ENCODE results near the gene COQ7. TPM values are rescaled to one million over a fixed set of nuclear protein-coding genes. Genes with fewer than 3 reads are reported as not detected.

The COQ7 gene
- total RNA-seq, 8 experiments from 2014 or later = 10.1 to 33.4 (median 20.3) TPM

DNA sequence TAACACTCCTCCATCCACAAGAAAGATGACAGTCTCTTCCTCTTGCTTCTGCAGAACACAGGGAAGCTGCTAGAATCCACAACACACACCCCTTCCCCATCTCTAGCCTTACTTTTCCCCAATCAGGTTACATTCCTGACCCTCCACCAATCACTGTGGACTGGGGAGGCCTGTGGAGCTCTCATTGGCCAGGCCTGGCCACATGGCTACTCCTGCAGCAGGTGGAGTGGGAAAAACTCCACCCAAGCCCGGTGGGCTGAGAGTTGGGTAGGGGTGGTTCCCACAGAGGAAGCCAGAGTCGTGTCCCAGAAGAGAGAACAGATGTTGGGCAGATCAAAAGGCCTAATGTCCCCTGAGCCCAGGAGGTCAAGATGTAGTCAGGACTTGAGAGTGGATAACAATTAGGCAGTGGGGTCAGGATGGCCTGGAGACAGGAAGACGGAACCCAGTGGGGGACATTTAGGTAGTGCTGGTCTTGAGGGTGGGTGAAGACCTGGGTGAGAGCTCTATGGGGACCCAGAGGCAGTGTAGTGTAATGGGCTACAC is 22.1 kb downstream of the COQ7 start:
- no peak for ATAC-seq (replicated peaks in 6 of 8)

DNA sequence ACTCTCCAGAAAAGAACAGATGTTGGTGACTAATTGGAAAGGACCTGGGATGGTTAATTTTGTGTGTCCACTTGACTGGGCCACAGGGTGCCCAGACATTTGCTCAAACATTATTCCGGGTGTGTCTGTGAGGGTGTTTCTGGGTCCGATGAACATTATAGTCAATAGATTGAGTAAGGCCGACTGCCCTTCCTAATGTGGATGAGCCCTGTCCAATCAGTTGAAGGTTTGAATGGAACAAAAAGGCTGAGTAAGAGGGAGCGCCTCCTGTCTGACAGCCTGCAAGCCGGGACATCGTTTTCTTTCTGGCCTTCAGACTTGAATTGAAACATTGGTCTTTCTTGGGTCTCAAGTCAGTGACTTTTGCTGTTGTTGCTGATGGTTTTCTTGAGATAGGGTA is 23.5 kb downstream of the COQ7 start:
- Histone ChIP-seq H3K4me3 (no peak overlapping the region), H3K4me1 (replicated peaks in 1 of 2) (no peaks in the 10 kb centered on the region), H3K27ac (no peak overlapping the region)
- ATAC-seq (replicated peaks in 6 of 8) = no peak
- in situ Hi-C loops (cut with MboI; ENCODE audit: low pct_unique_long_range_greater_than_20kb in 2 of 9, low sequenced_read_pairs in 9 of 9, unreplicated experiment in 9 of 9) = loop anchor here in 6 of 9 experiments (5.0 to 25.0 kb wide), 6 partner anchors 84 to 421 kb away; partner anchors contain the start of genes CCP110 (in 3 of the 6) and GDE1 (in 3 of the 6)
- WGBS, 10 experiments = 40 to 100% (median 96%) methylated on average over 1 to 4 of the region's 6 CpGs; no CpG with 5 or more reads in 4 of the 10 experiments

More for the DNA sequence above, 22.1 kb downstream of the COQ7 start:
- in situ Hi-C loops (cut with MboI; ENCODE audit: low pct_unique_long_range_greater_than_20kb in 2 of 9, low sequenced_read_pairs in 9 of 9, unreplicated experiment in 9 of 9) = loop anchor here (10.0 to 25.0 kb wide), 6 partner anchors 273 to 423 kb away; partner anchors contain the start of genes CCP110 (in 3 of the 9) and GDE1 (in 3 of the 9)
- 60 to 100% (median 88%) methylated on average over 1 to 3 of the region's 3 CpGs; no CpG with 5 or more reads in 5 of the 10 experiments for WGBS, 10 experiments
- no peak overlapping the region for H3K4me3 ChIP-seq
- no peak overlapping the region for H3K27ac ChIP-seq
- no peaks in the 10 kb centered on the region for H3K4me1 ChIP-seq (replicated peaks in 1 of 2)

DNA sequence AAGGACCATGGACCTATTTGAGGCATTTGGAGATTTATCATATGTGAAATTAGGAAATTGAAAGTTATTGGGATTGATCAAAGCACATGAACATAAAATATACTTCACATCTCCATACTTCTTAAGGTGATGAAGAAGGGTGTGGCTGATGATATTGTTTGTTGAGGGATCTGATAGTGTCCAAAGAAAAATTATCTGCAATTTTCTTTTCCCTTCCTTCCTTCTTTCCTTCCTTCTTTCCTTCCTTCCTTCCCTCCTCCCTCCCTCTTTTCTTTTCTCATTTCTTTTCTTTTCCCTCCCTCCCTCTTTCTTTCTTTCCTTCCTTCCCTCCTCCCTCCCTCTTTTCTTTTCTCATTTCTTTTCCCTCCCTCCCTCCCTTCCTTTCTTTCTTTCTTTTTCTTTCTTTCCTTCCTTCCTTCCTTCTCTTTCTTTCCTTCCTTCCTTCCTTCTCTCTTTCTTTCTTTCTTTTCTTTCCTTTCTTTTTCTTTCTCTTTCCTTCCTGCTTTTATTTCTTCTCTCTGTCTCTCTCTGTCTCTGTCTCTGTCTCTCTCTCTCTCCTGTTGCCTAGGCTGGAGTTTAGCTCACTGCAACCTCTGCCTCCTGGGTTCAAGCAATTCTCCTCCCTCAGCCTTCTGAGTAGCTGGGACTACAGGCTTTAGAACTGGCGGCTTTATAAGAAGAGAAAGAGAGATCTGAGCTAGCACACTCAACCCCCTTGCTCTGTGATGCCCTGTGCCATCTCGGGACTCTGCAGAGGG is 25.4 kb downstream of the COQ7 start:
- H3K4me1 ChIP-seq (replicated peaks in 1 of 2) = no peaks in the 10 kb centered on the region
- H3K4me3 ChIP-seq = no peak overlapping the region
- H3K27ac ChIP-seq = no peak overlapping the region
- no peak for ATAC-seq (replicated peaks in 6 of 8)
- WGBS, 10 experiments = 0 to 100% (median 57%) methylated on average over 1 to 2 of the region's 2 CpGs
- in situ Hi-C loops (cut with MboI; ENCODE audit: low pct_unique_long_range_greater_than_20kb in 2 of 9, low sequenced_read_pairs in 9 of 9, unreplicated experiment in 9 of 9) = loop anchor here in 6 of 9 experiments (5.0 to 25.0 kb wide), 6 partner anchors 82 to 419 kb away; partner anchors contain the start of genes CCP110 (in 3 of the 6) and GDE1 (in 3 of the 6)

DNA sequence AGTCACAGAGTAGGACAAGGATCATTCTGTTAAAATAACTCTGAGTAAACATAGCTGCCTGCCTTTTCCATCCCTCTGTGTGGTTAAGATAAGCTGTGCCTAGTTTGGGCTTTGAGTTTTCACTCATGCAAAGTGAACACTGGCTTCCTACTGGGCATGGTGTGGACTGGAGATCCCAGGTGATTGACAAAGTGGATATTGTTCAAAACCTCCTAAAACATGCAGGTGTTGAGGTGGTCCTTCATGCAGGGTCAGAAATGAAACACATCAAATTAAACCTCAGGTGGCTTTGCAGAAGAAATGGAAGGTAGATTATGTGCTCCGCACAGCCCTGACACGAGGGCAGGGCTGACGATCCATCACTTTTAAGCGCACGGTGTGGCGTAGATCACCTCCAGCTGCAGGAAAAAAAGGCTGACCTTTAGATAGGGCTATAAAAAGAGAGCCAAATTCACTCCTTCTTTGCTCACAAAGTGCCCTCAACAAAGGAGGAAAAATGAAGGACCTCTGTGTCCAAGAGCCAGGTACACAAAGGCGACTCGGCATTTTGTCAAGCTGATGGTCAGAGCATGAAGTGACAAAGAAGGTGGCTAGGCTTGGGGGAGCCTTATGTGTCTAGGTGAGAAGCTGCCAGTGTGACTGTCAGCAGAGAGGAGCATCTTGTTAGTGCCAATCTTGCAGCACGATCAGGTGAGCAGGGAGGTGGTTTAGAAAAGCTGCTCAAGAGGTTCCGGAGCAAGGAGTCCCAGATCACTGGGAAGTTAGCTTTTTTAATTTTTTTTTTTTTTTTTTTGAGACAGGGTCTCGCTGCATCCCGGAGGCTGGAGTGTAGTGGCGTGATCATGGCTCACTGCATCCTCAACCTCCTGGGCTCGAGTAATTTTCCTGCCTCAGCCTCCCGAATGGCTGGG is 26.5 kb downstream of the COQ7 start:
- Histone ChIP-seq H3K4me3 (no peak overlapping the region), H3K27ac (no peak overlapping the region), H3K4me1 (replicated peaks in 1 of 2) (no peaks in the 10 kb centered on the region)
- ATAC-seq (replicated peaks in 6 of 8) = no peak
- in situ Hi-C loops (cut with MboI; ENCODE audit: low pct_unique_long_range_greater_than_20kb in 2 of 9, low sequenced_read_pairs in 9 of 9, unreplicated experiment in 9 of 9) = loop anchor here in 6 of 9 experiments (5.0 to 25.0 kb wide), 6 partner anchors 81 to 418 kb away; partner anchors contain the start of genes CCP110 (in 3 of the 6) and GDE1 (in 3 of the 6)
- 65 to 100% (median 80%) methylated on average over 2 to 15 of the region's 15 CpGs for WGBS, 10 experiments

DNA sequence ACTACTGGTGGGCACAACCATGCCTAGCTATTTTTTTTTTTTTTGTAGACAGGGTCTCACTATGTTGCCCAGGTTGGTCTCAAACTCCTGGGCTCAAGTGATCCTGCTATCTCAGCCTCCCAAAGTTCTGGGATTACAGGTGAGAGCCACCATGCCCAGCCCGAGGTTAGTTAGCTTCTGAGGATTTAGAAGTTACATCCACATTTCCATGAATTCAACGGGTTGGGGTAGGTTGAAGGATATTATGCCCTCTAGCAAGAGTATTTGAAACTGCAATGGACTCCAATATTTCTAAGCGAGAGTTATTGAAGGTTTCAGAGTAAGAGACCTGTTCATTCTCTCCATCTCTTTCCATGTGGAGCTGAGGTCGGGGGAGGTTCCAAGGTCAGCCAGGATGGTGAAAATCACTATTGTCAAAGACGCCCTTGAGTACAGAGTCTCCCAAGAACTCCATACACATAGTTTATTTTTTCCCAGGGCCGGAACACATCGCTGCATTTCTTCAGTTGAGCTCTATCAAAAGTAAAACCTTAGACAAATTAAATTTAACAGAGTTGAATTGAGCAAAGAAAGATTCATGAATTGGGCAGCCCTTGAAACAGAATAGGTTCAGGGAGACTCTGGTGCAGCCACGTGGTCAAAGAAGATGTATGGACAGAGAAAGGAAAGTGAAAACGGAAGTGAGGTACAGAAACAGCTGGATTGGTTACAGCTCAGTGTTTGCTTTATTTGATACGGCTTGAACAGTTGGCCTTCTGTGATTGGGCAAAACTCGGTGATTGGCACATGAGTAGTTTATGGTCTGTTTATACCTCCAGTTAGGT is 27.3 kb downstream of the COQ7 start:
- Histone ChIP-seq H3K27ac (no peak overlapping the region), H3K4me3 (no peak overlapping the region), H3K4me1 (replicated peaks in 1 of 2) (no peaks in the 10 kb centered on the region)
- in situ Hi-C loops (cut with MboI; ENCODE audit: low pct_unique_long_range_greater_than_20kb in 2 of 9, low sequenced_read_pairs in 9 of 9, unreplicated experiment in 9 of 9) = loop anchor here in 6 of 9 experiments (5.0 to 25.0 kb wide), 6 partner anchors 80 to 418 kb away; partner anchors contain the start of genes CCP110 (in 3 of the 6) and GDE1 (in 3 of the 6)
- no peak for ATAC-seq (replicated peaks in 6 of 8)
- 67 to 92% (median 87%) methylated on average over 2 to 11 of the region's 11 CpGs for WGBS, 10 experiments

DNA sequence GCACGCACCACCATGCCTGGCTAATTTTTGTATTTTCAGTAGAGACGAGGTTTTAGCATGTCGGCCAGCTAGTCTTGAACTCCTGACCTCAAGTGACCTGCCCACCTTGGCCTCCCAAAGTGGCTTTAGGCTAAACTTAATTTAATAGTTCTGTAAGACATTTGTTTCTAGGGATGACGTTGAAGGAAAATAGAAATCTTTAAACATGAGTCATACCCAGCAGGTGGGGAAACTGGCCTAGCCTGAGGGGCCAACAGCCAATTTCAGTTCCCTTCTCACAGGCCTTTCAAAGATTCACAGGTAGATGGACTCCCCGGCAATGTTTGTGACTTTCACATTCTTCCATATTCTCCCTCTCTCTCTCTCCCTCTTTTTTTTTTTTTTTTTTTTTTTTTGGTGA is 28.2 kb downstream of the COQ7 start:
- no peak for ATAC-seq (replicated peaks in 6 of 8)
- WGBS, 10 experiments = 71 to 100% (median 92%) methylated on average over 1 to 5 of the region's 5 CpGs; no CpG with 5 or more reads in 4 of the 10 experiments
- no peak overlapping the region for H3K4me3 ChIP-seq
- in situ Hi-C loops (cut with MboI; ENCODE audit: low pct_unique_long_range_greater_than_20kb in 2 of 9, low sequenced_read_pairs in 9 of 9, unreplicated experiment in 9 of 9) = loop anchor here in 6 of 9 experiments (10.0 to 25.0 kb wide), 5 partner anchors 79 to 417 kb away; partner anchors contain the start of genes CCP110 (in 3 of the 6) and GDE1 (in 3 of the 6)
- no peaks in the 10 kb centered on the region for H3K4me1 ChIP-seq (replicated peaks in 1 of 2)
- no peak overlapping the region for H3K27ac ChIP-seq

DNA sequence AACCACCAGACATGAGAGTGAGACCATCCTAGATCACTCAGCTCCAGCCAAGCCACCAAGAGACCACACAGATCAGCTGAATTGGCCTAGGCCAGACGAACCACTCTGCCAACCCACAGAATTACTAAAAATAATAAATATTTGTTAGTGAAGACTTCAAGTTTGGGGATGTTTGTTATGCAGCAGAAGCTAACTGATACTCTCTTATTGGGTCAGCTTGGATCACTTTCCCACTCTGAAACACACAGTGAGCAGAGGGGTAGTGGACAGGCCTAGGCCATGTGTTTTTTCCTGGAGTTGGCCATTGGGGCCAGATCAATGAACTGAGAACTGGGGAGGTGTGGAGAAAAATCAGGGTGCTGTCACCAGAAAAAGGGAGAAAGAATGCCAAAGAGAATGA is 30.8 kb downstream of the COQ7 start:
- no peak overlapping the region for H3K4me3 ChIP-seq
- in situ Hi-C loops (cut with MboI; ENCODE audit: low pct_unique_long_range_greater_than_20kb in 2 of 9, low sequenced_read_pairs in 9 of 9, unreplicated experiment in 9 of 9) = loop anchor here in 6 of 9 experiments (10.0 to 25.0 kb wide), 5 partner anchors 77 to 414 kb away; partner anchors contain the start of genes CCP110 (in 3 of the 6) and GDE1 (in 3 of the 6)
- no peak overlapping the region for H3K27ac ChIP-seq
- ATAC-seq (replicated peaks in 6 of 8) = no peak
- WGBS, 10 experiments = 29 to 86% (median 54%) methylated on average over 1 of the region's 1 CpG; no CpG with 5 or more reads in 4 of the 10 experiments
- H3K4me1 ChIP-seq (replicated peaks in 1 of 2) = no peaks in the 10 kb centered on the region

DNA sequence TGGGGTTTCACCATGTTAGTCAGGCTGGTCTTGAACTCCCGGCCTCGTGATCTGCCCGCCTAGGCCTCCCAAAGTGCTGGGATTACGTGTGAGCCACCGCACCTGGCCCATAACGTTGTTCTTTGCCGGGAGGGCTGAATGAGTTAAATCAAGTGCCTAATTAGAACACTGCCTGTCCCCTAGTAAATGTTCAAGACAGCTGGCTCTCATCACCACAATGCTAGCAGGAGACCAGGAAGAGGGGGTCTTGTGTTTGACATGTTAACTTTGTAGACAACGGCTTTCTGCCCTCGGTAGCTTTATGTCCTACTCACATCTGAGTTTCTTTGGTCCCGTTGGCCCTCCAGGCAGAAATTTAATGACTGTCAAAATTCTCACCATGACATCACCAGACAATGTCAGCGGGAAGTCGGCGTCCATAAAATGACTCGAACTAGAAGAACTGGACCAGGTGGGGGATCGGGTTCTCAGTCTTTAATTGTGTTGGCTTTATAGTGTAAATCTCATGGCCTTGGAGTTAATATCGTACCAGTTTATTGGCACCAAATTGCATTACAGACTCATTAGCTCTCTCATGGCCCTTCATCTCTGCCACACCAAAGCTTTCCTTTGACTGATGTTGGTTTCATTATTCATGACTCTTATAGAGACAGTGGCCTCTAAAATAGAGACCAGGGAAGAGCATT is 34.9 kb downstream of the COQ7 start:
- peaks cover 0 to 19% of the 10 kb centered on the region in 2 donors for H3K4me1 ChIP-seq (replicated peaks in 1 of 2)
- in situ Hi-C loops (cut with MboI; ENCODE audit: low pct_unique_long_range_greater_than_20kb in 2 of 9, low sequenced_read_pairs in 9 of 9, unreplicated experiment in 9 of 9) = no loop called here
- WGBS, 10 experiments = 7 to 86% (median 55%) methylated on average over 1 to 11 of the region's 16 CpGs; no CpG with 5 or more reads in 2 of the 10 experiments
- no peak for ATAC-seq (replicated peaks in 6 of 8)
- H3K4me3 ChIP-seq = no peak overlapping the region
- no peak overlapping the region for H3K27ac ChIP-seq

DNA sequence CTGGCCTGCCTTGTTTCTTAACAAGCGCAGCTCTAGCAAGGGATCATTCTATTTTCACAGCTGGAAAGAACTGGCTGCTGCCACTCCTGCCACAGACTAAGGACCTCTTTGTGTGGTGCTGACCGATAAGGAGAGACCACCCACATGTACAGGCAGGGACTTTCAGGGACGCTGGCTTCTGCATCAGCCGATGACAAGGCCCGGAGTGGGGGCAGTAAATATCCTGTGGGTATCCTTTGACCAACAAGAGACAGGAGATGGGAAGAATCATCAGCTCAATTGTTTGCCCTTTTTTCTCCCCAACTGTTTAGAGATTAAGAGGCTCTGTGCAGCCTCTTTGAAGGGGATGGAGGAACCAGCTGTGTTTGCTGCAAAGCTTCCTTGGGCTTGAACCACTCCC is 37.2 kb downstream of the COQ7 start:
- Histone ChIP-seq H3K4me3 (no peak overlapping the region), H3K27ac (no peak overlapping the region), H3K4me1 (replicated peaks in 1 of 2) (peaks cover 0 to 19% of the 10 kb centered on the region in 2 donors)
- no peak for ATAC-seq (replicated peaks in 6 of 8)
- in situ Hi-C loops (cut with MboI; ENCODE audit: low pct_unique_long_range_greater_than_20kb in 2 of 9, low sequenced_read_pairs in 9 of 9, unreplicated experiment in 9 of 9) = no loop called here
- 0 to 82% (median 63%) methylated on average over 1 to 4 of the region's 5 CpGs; no CpG with 5 or more reads in 6 of the 10 experiments for WGBS, 10 experiments

DNA sequence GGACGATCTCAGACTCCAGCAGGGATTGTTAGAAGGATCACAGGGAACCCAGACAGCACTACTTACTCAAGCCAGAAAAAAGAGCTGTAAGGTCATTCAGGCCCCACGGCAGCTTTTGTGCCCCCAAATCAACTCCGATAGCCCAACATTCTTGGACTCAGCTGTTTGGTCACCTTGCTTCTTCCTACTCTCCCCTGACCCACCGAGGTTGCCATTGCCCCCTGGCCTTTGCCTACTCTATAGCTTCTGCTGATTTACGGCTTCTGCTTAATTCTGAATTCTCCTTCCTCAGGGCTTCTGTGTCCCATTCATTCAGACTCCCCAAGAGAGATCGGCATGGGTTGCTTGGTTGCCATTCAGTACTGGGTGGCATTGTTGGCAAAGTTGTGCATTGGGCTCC is 37.7 kb downstream of the COQ7 start:
- in situ Hi-C loops (cut with MboI; ENCODE audit: low pct_unique_long_range_greater_than_20kb in 2 of 9, low sequenced_read_pairs in 9 of 9, unreplicated experiment in 9 of 9) = no loop called here
- Histone ChIP-seq H3K27ac (no peak overlapping the region), H3K4me3 (no peak overlapping the region), H3K4me1 (replicated peaks in 1 of 2) (peaks cover 0 to 19% of the 10 kb centered on the region in 2 donors)
- 7 to 83% (median 70%) methylated on average over 1 to 4 of the region's 6 CpGs; no CpG with 5 or more reads in 1 of the 10 experiments for WGBS, 10 experiments
- no peak for ATAC-seq (replicated peaks in 6 of 8)

DNA sequence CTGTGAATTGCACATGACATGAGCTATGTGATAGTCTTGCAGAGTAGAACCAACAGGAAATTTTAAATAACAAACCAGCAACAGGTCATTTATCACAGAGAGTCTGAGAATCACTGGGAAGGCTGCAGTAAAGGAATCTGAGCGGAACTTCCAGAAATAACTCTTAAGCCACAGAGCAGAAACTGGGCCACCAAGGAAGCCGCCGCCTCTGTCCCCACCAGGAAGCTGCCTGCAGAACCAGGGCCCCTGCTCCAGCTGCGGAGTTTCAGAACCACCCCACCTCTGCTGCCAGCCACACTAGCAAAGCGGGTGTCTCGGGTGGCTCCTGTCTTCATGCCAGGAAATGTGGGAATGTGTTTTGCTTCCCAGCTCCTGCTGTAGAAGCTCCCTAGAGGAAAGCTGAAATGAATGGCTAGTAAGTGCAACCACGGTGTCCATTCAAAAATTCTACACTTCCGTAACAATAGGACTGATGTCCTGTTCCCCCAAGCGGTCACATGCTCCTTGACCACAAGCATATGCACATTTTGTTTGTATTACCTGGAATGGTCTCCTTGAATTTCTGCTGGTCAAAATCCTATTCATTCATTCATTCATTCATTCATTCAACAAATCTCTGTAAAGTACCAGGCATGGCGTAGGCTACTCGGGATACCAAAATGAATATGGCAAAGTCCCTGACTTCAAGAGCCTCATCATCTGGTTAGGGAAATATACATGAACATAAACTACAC is 38.6 kb downstream of the COQ7 start:
- in situ Hi-C loops (cut with MboI; ENCODE audit: low pct_unique_long_range_greater_than_20kb in 2 of 9, low sequenced_read_pairs in 9 of 9, unreplicated experiment in 9 of 9) = no loop called here

More for the DNA sequence above, 38.6 kb downstream of the COQ7 start:
- Histone ChIP-seq H3K4me1 (replicated peaks in 1 of 2) (peaks cover 0 to 19% of the 10 kb centered on the region in 2 donors), H3K27ac (no peak overlapping the region), H3K4me3 (no peak overlapping the region)
- WGBS, 10 experiments = 25 to 83% (median 57%) methylated on average over 1 to 8 of the region's 11 CpGs; no CpG with 5 or more reads in 2 of the 10 experiments
- peak in 2 of 8 experiments; percentile 26 to 40 for ATAC-seq (replicated peaks in 6 of 8)
